Renal cortex interstitium (tissue), 15 donors: ENCODE data around the gene SIPA1. TPM values are rescaled to one million over a fixed set of nuclear protein-coding genes. Genes with fewer than 3 reads are reported as not detected.

ENCODE experiments used
- DNase-seq, 11 donors: peaks; one replicate each; pipeline ENCODE4 v3.0.0-alpha.2; 2013; ENCODE audit warnings: low read depth in 9 of 11, low spot score in 4 of 11; ENCODE audit errors: extremely low read depth in 1 of 11
- long read RNA-seq, 16 experiments: transcript quantifications; one replicate each; lab custom pipeline, GENCODE V29; 2026
- polyA plus RNA-seq, 3 donors: library from polyadenylated mRNA; unstranded; fragments of 120-200 nt; gene quantifications; one replicate each; pipeline ENCODE4 v1.2.1, GENCODE V29; 2013; ENCODE audit not compliant: insufficient read length in 3 of 3

Gene SIPA1
- polyA plus RNA-seq, result 10 to 100 TPM; 26.2 to 31.8 (median 27.1) TPM
- long read RNA-seq, donor 1, partial matches to known transcripts, result 0 of 3 reads
- long read RNA-seq, donor 1, other reads (novel, unspliced or antisense), result 0 of 3 reads
- long read RNA-seq, donor 2, partial matches to known transcripts, result 0 of 3 reads
- long read RNA-seq, donor 2, other reads (novel, unspliced or antisense), result 0 of 3 reads
- long read RNA-seq, donor 3, partial matches to known transcripts, result 0 of 3 reads
- long read RNA-seq, donor 3, other reads (novel, unspliced or antisense), result 0 of 3 reads
- long read RNA-seq, donor 4, partial matches to known transcripts, result 0 of 1 reads
- long read RNA-seq, donor 4, other reads (novel, unspliced or antisense), result 0 of 1 reads
- long read RNA-seq, donor 5, result 0 reads
- long read RNA-seq, donor 6, partial matches to known transcripts, result 0 of 5 reads
- long read RNA-seq, donor 6, other reads (novel, unspliced or antisense), result 0 of 5 reads
- long read RNA-seq, donor 7, partial matches to known transcripts, result 0 of 2 reads
- long read RNA-seq, donor 7, other reads (novel, unspliced or antisense), result 0 of 2 reads
- long read RNA-seq, donor 8, transcript SIPA1-209 (16 exons, 3,521 nt), result major isoform, 5 of 5 reads
- long read RNA-seq, donor 8, partial matches to known transcripts, result 0 of 5 reads
- long read RNA-seq, donor 8, other reads (novel, unspliced or antisense), result 0 of 5 reads
- long read RNA-seq, donor 9, result 0 reads
- long read RNA-seq, donor 10, partial matches to known transcripts, result 0 of 3 reads
- long read RNA-seq, donor 10, other reads (novel, unspliced or antisense), result 0 of 3 reads
- long read RNA-seq, donor 11, partial matches to known transcripts, result 0 of 1 reads
- long read RNA-seq, donor 11, other reads (novel, unspliced or antisense), result 0 of 1 reads
- long read RNA-seq, donor 12, partial matches to known transcripts, result 0 of 2 reads
- long read RNA-seq, donor 12, other reads (novel, unspliced or antisense), result 0 of 2 reads
- long read RNA-seq, donor 13, result 0 reads
- long read RNA-seq, donor 14, partial matches to known transcripts, result 0 of 2 reads
- long read RNA-seq, donor 14, other reads (novel, unspliced or antisense), result 0 of 2 reads
- long read RNA-seq, donor 15, partial matches to known transcripts, result 0 of 4 reads
- long read RNA-seq, donor 15, other reads (novel, unspliced or antisense), result 0 of 4 reads
- long read RNA-seq, donor 16, transcript SIPA1-209 (16 exons, 3,521 nt), result major isoform, 5 of 13 reads
- long read RNA-seq, donor 16, partial matches to known transcripts, result 6 of 13 reads
- long read RNA-seq, donor 16, other reads (novel, unspliced or antisense), result 0 of 13 reads

GRCh38 chr11:65637794-65638419 is at the start of gene SIPA1:
TSS of gene SIPA1 (plus strand) at chr11:65638101. CDS start at chr11:65640922, 2,821 bp downstream.
- peak in 5 of 11 donors; percentile 65 to 79 (median 73) for DNase-seq

DNA sequence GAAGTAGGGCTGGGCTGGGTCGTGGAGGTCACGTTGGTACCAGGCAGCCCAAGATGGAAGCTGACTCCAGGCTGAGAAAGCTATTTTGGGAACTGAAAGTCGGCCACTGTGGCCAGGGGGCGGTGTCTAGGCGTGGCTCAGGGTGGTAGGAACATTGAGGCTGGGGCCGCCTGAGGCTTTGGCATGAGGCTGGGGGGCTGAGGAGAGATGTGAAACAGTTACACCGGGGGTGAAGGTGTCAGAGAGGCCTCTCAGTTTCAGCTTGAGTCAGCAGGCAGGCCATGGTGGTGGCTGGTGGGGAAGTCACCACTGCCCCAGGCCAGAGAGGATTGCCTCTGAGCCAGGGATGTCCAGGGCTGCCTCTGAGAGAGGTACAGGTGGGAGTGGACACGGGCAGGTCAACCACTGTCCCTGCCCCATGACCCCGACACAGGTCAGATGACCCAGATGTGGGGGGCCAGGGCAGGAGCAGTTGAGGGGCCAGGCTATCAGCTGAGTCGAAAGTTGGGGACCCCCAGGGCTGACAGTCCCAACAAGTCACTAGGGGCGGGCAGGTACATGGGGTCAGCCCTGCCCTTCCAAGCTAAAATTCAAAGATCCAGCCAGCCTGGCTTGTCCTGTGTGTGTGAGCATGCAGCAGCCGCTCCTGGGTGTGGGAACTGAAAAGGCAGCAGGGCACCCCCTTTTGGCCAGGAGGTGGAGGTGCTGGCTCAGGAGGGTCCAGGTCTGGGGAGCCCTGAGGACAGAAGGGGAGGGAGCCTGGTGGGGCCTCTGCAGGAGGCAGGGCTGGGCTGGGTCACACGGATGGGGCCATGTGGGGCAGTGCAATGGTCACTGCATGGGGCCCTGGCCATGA is 49.5 kb upstream of the SIPA1 start:
- DNase-seq, result no peak

GRCh38 chr11:65589444-65590239 is 48.3 kb upstream of the SIPA1 start:
- no peak for DNase-seq

GRCh38 chr11:65590240-65590738 is 47.6 kb upstream of the SIPA1 start:
- DNase-seq, result no peak

DNA sequence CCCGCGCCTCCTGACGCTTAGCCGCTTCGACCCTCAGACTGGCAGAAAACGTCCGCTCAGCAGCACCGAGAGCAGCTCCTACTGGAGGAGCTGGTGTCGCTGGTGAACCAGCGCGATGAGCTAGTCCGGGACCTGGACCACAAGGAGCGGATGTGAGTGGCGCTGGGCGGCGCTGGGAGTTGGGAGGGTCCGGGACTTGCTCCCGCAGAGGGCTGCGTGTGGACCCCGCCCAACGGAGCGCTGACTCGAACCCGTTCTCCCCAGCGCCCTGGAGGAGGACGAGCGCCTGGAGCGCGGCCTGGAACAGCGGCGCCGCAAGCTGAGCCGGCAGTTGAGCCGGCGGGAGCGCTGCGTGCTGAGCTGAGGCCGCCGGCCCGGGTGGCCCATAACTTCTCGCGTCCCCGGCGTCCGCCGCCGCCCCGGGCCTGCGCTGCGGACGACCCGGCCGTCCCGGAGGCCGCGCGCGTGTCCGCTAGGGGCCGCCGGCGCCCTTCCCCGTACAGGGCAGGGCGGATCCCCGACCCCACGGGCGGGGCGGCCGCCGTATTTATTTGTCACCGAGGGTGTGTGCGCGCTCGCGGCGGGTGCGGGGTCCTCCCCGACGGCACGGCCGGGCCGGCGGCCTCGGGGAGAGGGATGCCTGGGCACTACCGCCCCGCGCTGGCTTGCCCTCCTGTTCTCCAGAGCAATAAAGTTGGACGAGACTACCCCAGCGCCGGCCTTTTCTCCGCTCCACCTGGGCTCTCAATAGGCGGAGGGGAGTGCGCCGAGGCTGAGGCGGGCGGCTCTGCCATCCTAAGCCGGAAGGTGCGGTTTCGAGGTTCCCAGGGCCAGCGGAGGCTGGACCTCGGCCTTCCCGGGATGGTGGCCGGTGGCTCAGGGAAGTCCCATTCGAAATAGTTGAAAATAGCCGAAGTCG is 45.7 kb upstream of the SIPA1 start:
- DNase-seq, result no peak

DNA sequence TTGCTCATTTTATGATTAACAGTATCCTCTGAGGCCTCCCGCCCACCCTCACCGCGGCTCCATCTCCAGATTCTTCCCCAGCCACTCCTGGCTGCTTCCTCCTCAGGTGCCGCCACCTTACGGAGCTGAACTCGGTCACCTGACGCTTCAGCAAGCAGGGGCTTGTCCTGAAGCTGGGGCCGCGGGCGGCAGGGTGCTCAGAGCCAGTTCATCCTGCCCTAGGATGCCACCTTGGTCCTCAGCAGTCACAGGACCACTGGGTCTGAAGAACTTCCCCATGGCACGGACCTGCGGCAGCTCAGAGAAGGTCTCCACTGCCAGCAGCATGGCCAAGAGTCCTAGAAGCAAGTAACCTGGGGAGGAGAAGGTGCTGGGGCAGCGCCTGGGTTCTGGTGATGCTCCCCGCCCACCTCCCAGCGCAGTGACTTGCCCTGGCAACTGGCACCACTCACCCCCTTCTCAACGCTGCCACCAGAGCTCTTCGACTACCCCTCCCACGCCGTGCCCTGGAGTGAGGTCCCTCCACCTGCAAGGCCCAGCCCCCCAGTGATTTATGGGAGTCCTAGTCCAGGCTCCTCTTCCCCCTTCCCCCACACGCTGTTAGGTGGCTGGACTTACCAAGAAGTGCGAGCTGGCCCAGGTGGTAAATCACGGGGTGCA is 44.9 kb upstream of the SIPA1 start:
- DNase-seq, result no peak

- no peak for DNase-seq
These were observed 44.1 kb upstream of the SIPA1 start for GRCh38 chr11:65593518-65594414.

- no peak for DNase-seq
These were observed 42.8 kb upstream of the SIPA1 start for GRCh38 chr11:65595131-65595530.

- DNase-seq, result no peak
These were observed 42.2 kb upstream of the SIPA1 start, which contains the start of gene KCNK7 for GRCh38 chr11:65595543-65596281. TSS of gene KCNK7 (minus strand) at chr11:65595800. CDS start at chr11:65595772, 28 bp downstream.

GRCh38 chr11:65596520-65596919 is 41.4 kb upstream of the SIPA1 start:
- DNase-seq, result no peak

- no peak for DNase-seq
These were observed 39.6 kb upstream of the SIPA1 start for GRCh38 chr11:65598258-65598699.

GRCh38 chr11:65599216-65599954 is 38.5 kb upstream of the SIPA1 start:
- no peak for DNase-seq

- no peak for DNase-seq
These were observed 38.0 kb upstream of the SIPA1 start for GRCh38 chr11:65599955-65600246.
